Ectodermal cell (in vitro differentiated cells): ENCODE measurements around the gene C3orf22.

Experiments
- H3K27ac ChIP-seq: 2 replicates; pipeline ENCODE4 v1.7.0; 2013; ENCODE audit warnings: mild to moderate bottlenecking, low read depth, low read length; ENCODE audit not compliant: insufficient read depth, poor library complexity, severe bottlenecking
- H3K27me3 ChIP-seq: 2 replicates; pipeline ENCODE4 v1.7.0; 2013; ENCODE audit warnings: mild to moderate bottlenecking, low read length; ENCODE audit not compliant: insufficient read depth, control insufficient read depth, poor library complexity, severe bottlenecking
- H3K36me3 ChIP-seq: one replicate; pipeline ENCODE4 v1.7.0; 2013; ENCODE audit warnings: low read length; ENCODE audit not compliant: control insufficient read depth, insufficient read depth
- H3K4me1 ChIP-seq: one replicate; pipeline ENCODE4 v1.7.0; 2013; ENCODE audit warnings: low read length; ENCODE audit not compliant: control insufficient read depth, insufficient read depth
- H3K4me3 ChIP-seq: 2 replicates; pipeline ENCODE4 v1.7.0; 2013; ENCODE audit warnings: low read depth, low read length, control low read depth; ENCODE audit not compliant: insufficient read depth
- H3K9me3 ChIP-seq: 2 replicates; pipeline ENCODE4 v1.7.0; 2013; ENCODE audit warnings: mild to moderate bottlenecking, low read length, moderate library complexity; ENCODE audit not compliant: control insufficient read depth
- WGBS, 2 experiments: methylation state at CpG; one replicate each; pipeline ENCODE4 v1.1.7; 2013; ENCODE audit warnings: missing lambda C conversion rate in 2 of 2; 5-methylcytosine and 5-hydroxymethylcytosine counted together

C3orf22 gene

GRCh38 chr3:126578702-126579101 lies 20.0 kb upstream of the C3orf22 start:
- Histone ChIP-seq H3K27me3 (no peaks in the 10 kb centered on the region), H3K9me3 (no peaks in the 10 kb centered on the region), H3K36me3 (no peaks in the 10 kb centered on the region), H3K4me1 (no peaks in the 10 kb centered on the region), H3K4me3 (no peak overlapping the region), H3K27ac (no peak overlapping the region)
- whole genome bisulfite sequencing, 2 experiments = 89 to 97% methylated on average over 7 of the region's 7 CpGs

GRCh38 chr3:126577261-126577660 lies 18.5 kb upstream of the C3orf22 start:
- Histone ChIP-seq H3K4me3 (no peak overlapping the region), H3K36me3 (no peaks in the 10 kb centered on the region), H3K27ac (no peak overlapping the region), H3K4me1 (no peaks in the 10 kb centered on the region), H3K27me3 (no peaks in the 10 kb centered on the region), H3K9me3 (no peaks in the 10 kb centered on the region)
- WGBS, 2 experiments = 90 to 93% methylated on average over 2 of the region's 2 CpGs

GRCh38 chr3:126573492-126574117 lies 14.9 kb upstream of the C3orf22 start:
- no peak overlapping the region for H3K4me3 ChIP-seq
- WGBS, 2 experiments = 93 to 94% methylated on average over 15 of the region's 15 CpGs

GRCh38 chr3:126571078-126571477 lies 12.3 kb upstream of the C3orf22 start:
- H3K9me3 ChIP-seq = no peaks in the 10 kb centered on the region
- peaks cover 11% of the 10 kb centered on the region for H3K4me1 ChIP-seq
- no peak overlapping the region for H3K27ac ChIP-seq
- no peaks in the 10 kb centered on the region for H3K36me3 ChIP-seq
- no peaks in the 10 kb centered on the region for H3K27me3 ChIP-seq
- no peak overlapping the region for H3K4me3 ChIP-seq
- 93 to 94% methylated on average over 7 of the region's 7 CpGs for WGBS, 2 experiments

More at GRCh38 chr3:126573492-126574117, 14.9 kb upstream of the C3orf22 start:
- H3K36me3 ChIP-seq = no peaks in the 10 kb centered on the region
- no peaks in the 10 kb centered on the region for H3K9me3 ChIP-seq
- H3K27me3 ChIP-seq = no peaks in the 10 kb centered on the region
- no peak overlapping the region for H3K27ac ChIP-seq
- H3K4me1 ChIP-seq = peaks cover 7% of the 10 kb centered on the region

GRCh38 chr3:126570103-126570541 lies 11.4 kb upstream of the C3orf22 start:
- H3K27ac ChIP-seq = no peak overlapping the region
- no peaks in the 10 kb centered on the region for H3K9me3 ChIP-seq
- no peaks in the 10 kb centered on the region for H3K27me3 ChIP-seq
- no peak overlapping the region for H3K4me3 ChIP-seq
- no peaks in the 10 kb centered on the region for H3K36me3 ChIP-seq
- H3K4me1 ChIP-seq = peaks cover 11% of the 10 kb centered on the region
- 92% methylated on average over 6 of the region's 6 CpGs for WGBS, 2 experiments

GRCh38 chr3:126569390-126569975 lies 10.8 kb upstream of the C3orf22 start:
- no peaks in the 10 kb centered on the region for H3K27me3 ChIP-seq
- no peak overlapping the region for H3K4me3 ChIP-seq
- H3K27ac ChIP-seq = no peak overlapping the region
- H3K36me3 ChIP-seq = no peaks in the 10 kb centered on the region
- WGBS, 2 experiments = 92 to 93% methylated on average over 9 of the region's 9 CpGs
- H3K4me1 ChIP-seq = peaks cover 11% of the 10 kb centered on the region
- H3K9me3 ChIP-seq = no peaks in the 10 kb centered on the region

GRCh38 chr3:126568776-126569342 lies 10.1 kb upstream of the C3orf22 start:
- H3K27ac ChIP-seq = no peak overlapping the region
- no peaks in the 10 kb centered on the region for H3K36me3 ChIP-seq
- no peak overlapping the region for H3K4me3 ChIP-seq
- no peaks in the 10 kb centered on the region for H3K27me3 ChIP-seq
- 72 to 76% methylated on average over 3 of the region's 3 CpGs for WGBS, 2 experiments
- H3K9me3 ChIP-seq = no peaks in the 10 kb centered on the region
- H3K4me1 ChIP-seq = peaks cover 11% of the 10 kb centered on the region

- Histone ChIP-seq H3K9me3 (no peaks in the 10 kb centered on the region), H3K4me3 (no peak overlapping the region), H3K4me1 (peaks cover 11% of the 10 kb centered on the region), H3K27me3 (no peaks in the 10 kb centered on the region), H3K27ac (no peak overlapping the region), H3K36me3 (no peaks in the 10 kb centered on the region)
- WGBS, 2 experiments = 67 to 71% methylated on average over 10 of the region's 10 CpGs
Measured at GRCh38 chr3:126567696-126568438, 9.1 kb upstream of the C3orf22 start.

- no peak overlapping the region for H3K4me3 ChIP-seq
- H3K36me3 ChIP-seq = no peaks in the 10 kb centered on the region
- H3K27me3 ChIP-seq = no peaks in the 10 kb centered on the region
- no peak overlapping the region for H3K27ac ChIP-seq
- H3K4me1 ChIP-seq = no peaks in the 10 kb centered on the region
- H3K9me3 ChIP-seq = no peaks in the 10 kb centered on the region
- WGBS, 2 experiments = 92 to 96% methylated on average over 1 to 2 of the region's 2 CpGs
Measured at GRCh38 chr3:126562737-126563276, 4.1 kb upstream of the C3orf22 start.

GRCh38 chr3:126557761-126558160 lies 971 bp downstream of the C3orf22 start:
- Histone ChIP-seq H3K27ac (no peak overlapping the region), H3K9me3 (no peaks in the 10 kb centered on the region), H3K4me3 (no peak overlapping the region), H3K4me1 (no peaks in the 10 kb centered on the region), H3K27me3 (no peaks in the 10 kb centered on the region), H3K36me3 (no peaks in the 10 kb centered on the region)
- WGBS, 2 experiments = 79 to 80% methylated on average over 6 of the region's 6 CpGs
